ENCODE data around the gene CYRIA. TPM values are rescaled to one million over a fixed set of nuclear protein-coding genes. Genes with fewer than 3 reads are reported as not detected.

CYRIA gene
- total RNA-seq, 2 donors from 2014 or later: 1.0 to 3.8 TPM

GRCh38 chr2:16639431-16639830, 26.2 kb downstream of the CYRIA start:
- no peak overlapping the region for H3K27ac ChIP-seq
- H3K36me3 ChIP-seq: no peaks in the 10 kb centered on the region
- no peaks in the 10 kb centered on the region for H3K9me3 ChIP-seq
- no peak for TF ChIP-seq CTCF (IDR thresholded peaks at IDR 0.05)
- intact Hi-C loops (cut with DNase I): no loop called here
- DNase-seq: no peak
- H3K9ac ChIP-seq (ENCODE audit: low read depth in 2 of 2, low read length in 2 of 2): no peak overlapping the region
- H3K4me3 ChIP-seq: no peak overlapping the region
- no peaks in the 10 kb centered on the region for H3K27me3 ChIP-seq
- H3K4me1 ChIP-seq: no peaks in the 10 kb centered on the region

DNA sequence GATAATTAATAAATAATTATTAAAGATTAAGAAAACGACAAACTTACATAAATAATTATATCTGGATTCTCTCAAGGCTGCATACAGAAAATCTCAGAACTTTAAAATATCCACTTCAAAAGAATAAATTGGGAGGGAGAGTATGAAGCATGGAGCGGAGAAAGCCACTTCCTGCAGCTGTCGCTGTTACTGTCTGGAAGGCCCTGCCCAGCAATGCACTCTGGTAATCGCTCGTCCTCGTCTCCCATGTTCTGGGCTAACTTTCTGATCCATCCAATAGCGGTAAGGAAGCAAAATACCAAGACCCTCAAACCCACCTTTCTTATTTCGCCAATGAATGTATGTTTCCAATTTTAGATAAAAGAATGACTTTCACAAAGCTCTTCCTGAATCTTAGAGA, 26.7 kb downstream of the CYRIA start:
- DNase-seq: no peak
- Histone ChIP-seq H3K4me1 (no peaks in the 10 kb centered on the region), H3K27ac (no peak overlapping the region), H3K9me3 (no peaks in the 10 kb centered on the region), H3K4me3 (no peak overlapping the region), H3K9ac (ENCODE audit: low read depth in 2 of 2, low read length in 2 of 2) (no peak overlapping the region), H3K36me3 (no peaks in the 10 kb centered on the region), H3K27me3 (no peaks in the 10 kb centered on the region)
- TF ChIP-seq CTCF (IDR thresholded peaks at IDR 0.05): no peak
- intact Hi-C loops (cut with DNase I): no loop called here

GRCh38 chr2:16637304-16637703, 28.3 kb downstream of the CYRIA start:
- no peak overlapping the region for H3K4me3 ChIP-seq
- TF ChIP-seq CTCF (IDR thresholded peaks at IDR 0.05): no peak
- H3K4me1 ChIP-seq: no peaks in the 10 kb centered on the region
- H3K27ac ChIP-seq: no peak overlapping the region
- no peaks in the 10 kb centered on the region for H3K27me3 ChIP-seq
- H3K9me3 ChIP-seq: no peaks in the 10 kb centered on the region
- intact Hi-C loops (cut with DNase I): no loop called here
- no peak overlapping the region for H3K9ac ChIP-seq (ENCODE audit: low read depth in 2 of 2, low read length in 2 of 2)
- no peak for DNase-seq
- H3K36me3 ChIP-seq: no peaks in the 10 kb centered on the region

DNA sequence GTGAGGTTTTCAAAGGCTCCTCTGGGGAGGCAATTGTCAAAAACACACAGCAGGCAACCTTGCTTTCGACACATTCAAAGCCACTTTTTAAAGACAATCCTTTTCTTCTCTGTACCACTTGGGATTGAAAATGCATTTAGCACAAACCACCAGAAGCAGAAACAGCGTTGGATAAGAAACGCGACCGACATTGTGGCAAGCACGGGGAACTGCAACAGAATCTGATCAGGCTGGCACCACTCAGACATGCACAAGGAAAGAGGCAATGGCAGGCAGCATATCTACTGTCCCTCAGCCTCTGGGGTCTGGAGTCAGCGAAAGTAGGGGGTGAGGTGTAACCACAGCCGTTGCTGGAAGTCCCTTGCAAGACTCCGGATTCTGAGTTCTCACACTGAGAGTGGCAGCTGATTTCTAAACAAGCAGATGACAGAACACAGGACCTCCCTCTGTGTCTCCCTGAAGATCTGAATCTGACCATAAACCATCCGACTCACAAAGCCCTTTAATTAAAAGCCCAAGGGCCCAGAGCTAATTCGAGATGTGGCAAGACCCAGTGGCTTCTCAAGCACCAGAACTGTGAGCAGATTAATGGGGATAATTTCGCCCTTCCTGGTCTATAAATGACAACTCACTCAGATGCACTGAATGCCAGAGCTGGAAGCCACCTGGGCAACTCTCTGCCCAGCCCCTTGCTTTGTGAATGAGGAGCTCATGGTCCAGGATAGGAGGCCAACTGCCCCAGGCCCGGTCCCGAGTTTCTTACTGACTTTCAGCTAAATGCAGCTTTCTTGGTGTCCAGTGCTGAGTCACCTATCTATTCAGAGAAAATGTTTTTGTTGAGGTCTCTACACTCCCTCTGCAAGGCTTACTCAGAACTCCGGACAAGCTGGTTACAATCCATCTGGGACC, 29.6 kb downstream of the CYRIA start:
- Histone ChIP-seq H3K9me3 (no peaks in the 10 kb centered on the region), H3K27me3 (no peaks in the 10 kb centered on the region), H3K27ac (no peak overlapping the region), H3K4me3 (no peak overlapping the region), H3K4me1 (no peaks in the 10 kb centered on the region), H3K9ac (ENCODE audit: low read depth in 2 of 2, low read length in 2 of 2) (no peak overlapping the region), H3K36me3 (no peaks in the 10 kb centered on the region)
- DNase-seq: no peak
- intact Hi-C loops (cut with DNase I): no loop called here
- no peak for TF ChIP-seq CTCF (IDR thresholded peaks at IDR 0.05)

DNA sequence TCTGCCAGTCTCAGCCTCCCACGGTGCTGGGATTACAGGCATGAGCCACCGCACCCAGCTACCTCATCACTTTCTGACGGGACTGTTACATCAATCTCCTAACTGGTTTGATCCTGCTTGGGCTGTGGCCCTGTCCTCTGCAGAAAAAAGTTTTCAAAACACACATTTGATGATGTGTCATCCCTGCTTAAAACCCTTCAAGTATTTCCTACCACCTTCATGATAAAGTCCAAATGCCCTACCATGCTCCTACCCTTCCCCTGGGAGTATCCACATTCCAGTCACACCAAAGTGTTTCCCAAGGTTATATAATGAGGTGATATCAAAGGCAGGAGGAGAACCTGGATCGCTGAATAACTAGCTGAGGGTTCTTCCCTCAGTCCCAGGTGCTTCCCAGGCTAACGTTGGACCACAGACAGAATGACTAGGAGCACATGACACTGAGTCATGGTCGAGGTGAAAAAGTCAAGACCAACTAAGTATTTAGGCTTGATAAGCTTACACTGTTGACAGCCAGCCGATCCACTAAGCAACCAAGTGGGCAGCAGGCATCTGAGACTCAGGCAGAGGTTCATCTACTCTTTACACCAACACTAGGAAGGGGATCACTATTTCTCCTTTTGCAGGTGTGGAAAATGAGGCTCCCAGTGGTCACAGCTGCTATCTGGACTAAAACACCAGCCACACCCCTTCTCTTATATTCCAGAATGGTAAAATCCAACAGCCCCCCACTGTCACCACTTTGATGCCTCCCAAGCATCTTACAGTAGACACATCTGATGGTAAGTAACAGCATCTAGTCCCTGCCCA, 31.8 kb downstream of the CYRIA start:
- Histone ChIP-seq H3K36me3 (no peaks in the 10 kb centered on the region), H3K4me3 (no peak overlapping the region), H3K9me3 (no peaks in the 10 kb centered on the region), H3K4me1 (no peaks in the 10 kb centered on the region), H3K27ac (no peak overlapping the region), H3K9ac (ENCODE audit: low read depth in 2 of 2, low read length in 2 of 2) (no peak overlapping the region), H3K27me3 (no peaks in the 10 kb centered on the region)
- DNase-seq: no peak
- TF ChIP-seq CTCF (IDR thresholded peaks at IDR 0.05): no peak
- intact Hi-C loops (cut with DNase I): no loop called here

Data from colonic mucosa (tissue), 4 donors.